Cortex of kidney (tissue), 1 donor: ENCODE results near the gene KCNIP4.

Experiments
- DNase-seq: peaks from one replicate; lab custom pipeline; 2025; lab: John Stamatoyannopoulos, UW

The KCNIP4 gene

GRCh38 chr4:21848021-21848420 lies 100.6 kb downstream of the KCNIP4 start:
- DNase-seq, result no peak

GRCh38 chr4:21845663-21846062 lies 102.9 kb downstream of the KCNIP4 start:
- no peak for DNase-seq

GRCh38 chr4:21835712-21836111 lies 112.9 kb downstream of the KCNIP4 start:
- DNase-seq, result no peak

- no peak for DNase-seq
Measured at GRCh38 chr4:21830272-21830671, 118.3 kb downstream of the KCNIP4 start.

GRCh38 chr4:21827575-21827974 lies 121.0 kb downstream of the KCNIP4 start:
- DNase-seq, result no peak

GRCh38 chr4:21826071-21826470 lies 122.5 kb downstream of the KCNIP4 start:
- DNase-seq, result no peak

GRCh38 chr4:21819086-21819485 lies 129.5 kb downstream of the KCNIP4 start:
- no peak for DNase-seq

- DNase-seq, result no peak
Measured at GRCh38 chr4:21815651-21816377, 132.8 kb downstream of the KCNIP4 start.

GRCh38 chr4:21811565-21811964 lies 137.0 kb downstream of the KCNIP4 start:
- DNase-seq, result no peak

- DNase-seq, result no peak
Measured at GRCh38 chr4:21806991-21807390, 141.6 kb downstream of the KCNIP4 start.

- no peak for DNase-seq
Measured at GRCh38 chr4:21802406-21802805, 146.2 kb downstream of the KCNIP4 start.

- no peak for DNase-seq
Measured at GRCh38 chr4:21801661-21802385, 146.7 kb downstream of the KCNIP4 start.

- DNase-seq, result no peak
Measured at GRCh38 chr4:21795091-21795490, 153.5 kb downstream of the KCNIP4 start.

- no peak for DNase-seq
Measured at GRCh38 chr4:21792736-21793135, 155.8 kb downstream of the KCNIP4 start.

- DNase-seq, result no peak
Measured at GRCh38 chr4:21790438-21791029, 158.0 kb downstream of the KCNIP4 start.

- no peak for DNase-seq
Measured at GRCh38 chr4:21780148-21780547, 168.4 kb downstream of the KCNIP4 start.

GRCh38 chr4:21778702-21779101 lies 169.9 kb downstream of the KCNIP4 start:
- no peak for DNase-seq

GRCh38 chr4:21775703-21776102 lies 172.9 kb downstream of the KCNIP4 start:
- no peak for DNase-seq

GRCh38 chr4:21769404-21770147 lies 179.0 kb downstream of the KCNIP4 start:
- no peak for DNase-seq

GRCh38 chr4:21768349-21769310 lies 179.9 kb downstream of the KCNIP4 start:
- DNase-seq, result no peak

- DNase-seq, result no peak
Measured at GRCh38 chr4:21765810-21766407, 182.7 kb downstream of the KCNIP4 start.
